A549 (cell line): ENCODE data around the gene ALS2. TPM values are rescaled to one million over a fixed set of nuclear protein-coding genes. Genes with fewer than 3 reads are reported as not detected.

Experiments
- ATAC-seq, 2 experiments: fragments of 200-7000 bp in 1 of 2; fragments of >200 bp in 1 of 2; cut with Nextera tagmentation in 1 of 2; cut with Tn5 transposase in 1 of 2; 3 replicates each; pipeline versions ENCODE4 v1.8.0 to v1.9.1; 2018 to 2020; ENCODE audit warnings: mild to moderate bottlenecking in 1 of 2, moderate library complexity in 1 of 2
- CTCF ChIA-PET: fragments of 300-600 bp; sonication (Branson Sonifier 250); formaldehyde crosslinking; extraction: SDS; loops from one replicate; lab custom pipeline; 2021; ENCODE audit warnings: antibody characterized with exemption, inconsistent platforms; lab: Yijun Ruan, JAX
- POLR2A ChIA-PET: fragments of 350-600 bp; formaldehyde crosslinking; extraction: SDS; loops from one replicate; lab custom pipeline; 2021; ENCODE audit warnings: antibody characterized with exemption, inconsistent platforms; lab: Yijun Ruan, JAX
- DNase-seq, 2 experiments: peaks; one replicate each; pipeline versions ENCODE4 v3.0.0 to v3.0.0-alpha.2; 2011 to 2016; ENCODE audit warnings: low read depth in 1 of 2, low spot score in 1 of 2
- FAIRE-seq: peaks from 2 replicates; lab custom pipeline; 2011; peaks lifted over from hg19 to GRCh38; lab: Jason Lieb, UNC
- H3K27ac ChIP-seq, 2 experiments: fragments of >200 bp; sonication (Bioruptor Twin); formaldehyde crosslinking; 3 replicates each; pipeline ENCODE4 v1.5.1; 2016 to 2017
- H3K4me1 ChIP-seq: fragments of >200 bp; sonication (Bioruptor Twin); formaldehyde crosslinking; 3 replicates; pipeline ENCODE4 v1.6.1; 2016
- H3K4me2 ChIP-seq: fragments of >200 bp; sonication (Bioruptor Twin); formaldehyde crosslinking; 3 replicates; pipeline ENCODE4 v1.6.1; 2016
- H3K4me3 ChIP-seq: fragments of >200 bp; sonication (Bioruptor Twin); formaldehyde crosslinking; 3 replicates; pipeline ENCODE4 v1.5.1; 2016
- H3K9me3 ChIP-seq: fragments of >200 bp; sonication (Bioruptor Twin); formaldehyde crosslinking; 3 replicates; pipeline ENCODE4 v1.6.1; 2016
- EHMT2 ChIP-seq: fragments of 200-600 bp; sonication (generic); IDR thresholded peaks from 2 replicates; pipeline ENCODE4 v1.6.1; 2016; ENCODE audit warnings: antibody characterized with exemption, low read depth, mild to moderate bottlenecking, moderate library complexity
- EP300 ChIP-seq, 2 experiments: fragments of >200 bp; sonication (Bioruptor Twin); formaldehyde crosslinking; IDR thresholded peaks; 2 replicates in 1 of 2; 3 replicates in 1 of 2; pipeline ENCODE4 v1.6.1; 2016 to 2017
- GATA3 ChIP-seq: IDR thresholded peaks from 2 replicates; pipeline ENCODE4 v1.6.1; 2012; ENCODE audit warnings: borderline replicate concordance
- HOXB13 ChIP-seq: fragments of 250-450 bp; sonication (Bioruptor Pico); IDR thresholded peaks from 2 replicates; pipeline ENCODE4 v1.5.0; 2020; ENCODE audit warnings: low read depth, mild to moderate bottlenecking, moderate library complexity
- HOXB5 ChIP-seq: fragments of 250-450 bp; sonication (Bioruptor Pico); IDR thresholded peaks from 2 replicates; pipeline ENCODE4 v1.5.0; 2020; ENCODE audit warnings: mild to moderate bottlenecking, moderate library complexity
- JUNB ChIP-seq: fragments of >200 bp; sonication (Bioruptor Twin); formaldehyde crosslinking; IDR thresholded peaks from 2 replicates; pipeline ENCODE4 v1.6.1; 2016
- KDM1A ChIP-seq: fragments of 200-600 bp; sonication (generic); IDR thresholded peaks from 2 replicates; pipeline ENCODE4 v1.6.1; 2016; ENCODE audit warnings: low read depth, mild to moderate bottlenecking
- MYC ChIP-seq: IDR thresholded peaks from 2 replicates; pipeline ENCODE4 v1.6.1; 2012; ENCODE audit warnings: mild to moderate bottlenecking, inconsistent platforms, low read length, improper control_type of control experiment, borderline replicate concordance
- NFE2L2 ChIP-seq: fragments of 150-350 bp; conservative IDR thresholded peaks from 2 replicates; pipeline ENCODE4 v1.6.1; 2014; ENCODE audit warnings: low read length
- POLR2AphosphoS2 ChIP-seq: conservative IDR thresholded peaks from 2 replicates; pipeline ENCODE4 v1.6.1; 2012; ENCODE audit warnings: low read length, improper control_type of control experiment, inconsistent platforms
- RARB ChIP-seq: fragments of 250-450 bp; sonication (Bioruptor Pico); IDR thresholded peaks from 2 replicates; pipeline ENCODE4 v1.8.0; 2021; ENCODE audit warnings: mild to moderate bottlenecking, moderate library complexity
- RNF2 ChIP-seq: fragments of 200-600 bp; sonication (generic); IDR thresholded peaks from 2 replicates; pipeline ENCODE4 v1.6.1; 2016; ENCODE audit warnings: low read depth, mild to moderate bottlenecking, antibody characterized with exemption, moderate library complexity, borderline replicate concordance
- SMC3 ChIP-seq: fragments of >200 bp; sonication (Bioruptor Twin); formaldehyde crosslinking; IDR thresholded peaks from 3 replicates; pipeline ENCODE4 v1.6.1; 2018; ENCODE audit warnings: inconsistent platforms
- SREBF2 ChIP-seq: fragments of 450-650 bp; IDR thresholded peaks from 2 replicates; pipeline ENCODE4 v1.6.1; 2014; ENCODE audit warnings: mild to moderate bottlenecking, moderate library complexity
- TFCP2L1 ChIP-seq: fragments of 250-450 bp; sonication (Bioruptor Pico); IDR thresholded peaks from 2 replicates; pipeline ENCODE4 v1.5.0; 2021; ENCODE audit warnings: mild to moderate bottlenecking
- ZNF302 ChIP-seq: fragments of 250-450 bp; sonication (Bioruptor Pico); IDR thresholded peaks from 2 replicates; pipeline ENCODE4 v1.9.0; 2021; ENCODE audit warnings: inconsistent platforms, mild to moderate bottlenecking, moderate library complexity
- WGBS: methylation state at CpG from one replicate; pipeline ENCODE4 v1.1.6; 2017; ENCODE audit errors: missing lambda C conversion rate; 5-methylcytosine and 5-hydroxymethylcytosine counted together
- polyA plus RNA-seq, 4 experiments: library from polyadenylated mRNA; depleted of rRNA in 3 of 4; stranded (reverse); fragments of >200 nt; fragmentation: RNase III in 1 of 4; extraction: RNeasy Plus Mini Kit Qiagen cat#74134 plus additional on column Dnase treatment in 1 of 4; gene quantifications; 2 replicates in 3 of 4; 3 replicates in 1 of 4; pipeline ENCODE4 v1.2.3, GENCODE V29; 2011 to 2017
- TF ChIP-seq, protein P1 (sequence below): IDR thresholded peaks from 2 replicates; pipeline ENCODE4 v1.6.1; 2012; ENCODE audit warnings: low read depth, borderline replicate concordance
- TF ChIP-seq, protein P2 (sequence below): fragments of >200 bp; sonication (Bioruptor Twin); formaldehyde crosslinking; IDR thresholded peaks from 3 replicates; pipeline ENCODE4 v1.6.1; 2016
- TF ChIP-seq, protein P3 (sequence below): fragments of 250-450 bp; sonication (Bioruptor Pico); IDR thresholded peaks from 2 replicates; pipeline ENCODE4 v1.5.0; 2020; ENCODE audit warnings: low read depth, mild to moderate bottlenecking, moderate library complexity
- TF ChIP-seq, protein P4 (sequence below): fragments of 200-600 bp; sonication (generic); IDR thresholded peaks from 2 replicates; pipeline ENCODE4 v1.6.1; 2016; ENCODE audit warnings: antibody characterized with exemption, mild to moderate bottlenecking, moderate library complexity
- TF ChIP-seq, protein P5 (sequence below): IDR thresholded peaks from 2 replicates; pipeline ENCODE4 v1.6.1; 2012

The ALS2 gene
- polyA plus RNA-seq, 2 of the 4 experiments (the other 2 are of a cell fraction) = 18.1 to 23.3 TPM

DNA sequence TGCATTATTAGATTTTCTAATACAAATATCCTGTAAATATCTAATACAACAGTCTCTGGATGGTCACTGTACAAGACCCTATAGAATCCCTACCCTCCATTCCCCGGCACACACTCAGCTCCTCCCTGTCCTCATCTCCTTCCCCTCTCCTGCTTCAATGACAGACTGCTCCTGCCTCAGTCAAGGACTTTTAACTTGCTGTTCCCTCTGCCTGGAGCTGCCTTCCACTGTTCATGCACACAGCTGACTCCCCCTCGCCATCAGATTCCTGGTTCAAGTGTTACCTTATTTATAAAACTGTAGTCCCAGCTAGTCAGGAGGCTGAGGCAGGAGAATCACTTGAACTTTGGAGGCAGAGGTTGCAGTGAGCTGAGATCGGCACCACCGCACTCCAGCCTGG is 28.9 kb upstream of the ALS2 start:
- FAIRE-seq (no peak), DNase-seq (no peak)
- H3K9me3 ChIP-seq = no peaks in the 10 kb centered on the region
- CTCF ChIA-PET = no interaction called here
- WGBS = 65% methylated on average over 4 of the region's 4 CpGs
- no peak overlapping the region for H3K4me3 ChIP-seq
- no peaks in the 10 kb centered on the region for H3K4me1 ChIP-seq
- no peak for TF ChIP-seq JUNB
- TF ChIP-seq, protein P1, sequence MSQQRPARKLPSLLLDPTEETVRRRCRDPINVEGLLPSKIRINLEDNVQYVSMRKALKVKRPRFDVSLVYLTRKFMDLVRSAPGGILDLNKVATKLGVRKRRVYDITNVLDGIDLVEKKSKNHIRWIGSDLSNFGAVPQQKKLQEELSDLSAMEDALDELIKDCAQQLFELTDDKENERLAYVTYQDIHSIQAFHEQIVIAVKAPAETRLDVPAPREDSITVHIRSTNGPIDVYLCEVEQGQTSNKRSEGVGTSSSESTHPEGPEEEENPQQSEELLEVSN = no peak
- no peak for TF ChIP-seq RNF2
- no peak for TF ChIP-seq GATA3
- TF ChIP-seq, protein P2, sequence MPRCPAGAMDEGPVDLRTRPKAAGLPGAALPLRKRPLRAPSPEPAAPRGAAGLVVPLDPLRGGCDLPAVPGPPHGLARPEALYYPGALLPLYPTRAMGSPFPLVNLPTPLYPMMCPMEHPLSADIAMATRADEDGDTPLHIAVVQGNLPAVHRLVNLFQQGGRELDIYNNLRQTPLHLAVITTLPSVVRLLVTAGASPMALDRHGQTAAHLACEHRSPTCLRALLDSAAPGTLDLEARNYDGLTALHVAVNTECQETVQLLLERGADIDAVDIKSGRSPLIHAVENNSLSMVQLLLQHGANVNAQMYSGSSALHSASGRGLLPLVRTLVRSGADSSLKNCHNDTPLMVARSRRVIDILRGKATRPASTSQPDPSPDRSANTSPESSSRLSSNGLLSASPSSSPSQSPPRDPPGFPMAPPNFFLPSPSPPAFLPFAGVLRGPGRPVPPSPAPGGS = no peak
- no peak for TF ChIP-seq MYC
- TF ChIP-seq, protein P3, sequence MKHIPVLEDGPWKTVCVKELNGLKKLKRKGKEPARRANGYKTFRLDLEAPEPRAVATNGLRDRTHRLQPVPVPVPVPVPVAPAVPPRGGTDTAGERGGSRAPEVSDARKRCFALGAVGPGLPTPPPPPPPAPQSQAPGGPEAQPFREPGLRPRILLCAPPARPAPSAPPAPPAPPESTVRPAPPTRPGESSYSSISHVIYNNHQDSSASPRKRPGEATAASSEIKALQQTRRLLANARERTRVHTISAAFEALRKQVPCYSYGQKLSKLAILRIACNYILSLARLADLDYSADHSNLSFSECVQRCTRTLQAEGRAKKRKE (CRISPR knock-in tag) = no peak
- TF ChIP-seq EP300 (IDR thresholded peaks at IDR 0.05) = no peak
- TF ChIP-seq, all 56 proteins: peak for 0
- ATAC-seq = no peak
- POLR2A ChIA-PET = no interaction called here
- Histone ChIP-seq H3K4me2 (no peak overlapping the region), H3K27ac (no peak overlapping the region)

GRCh38 chr2:201808027-201808426 is 27.3 kb upstream of the ALS2 start:
- CTCF ChIA-PET = interaction anchor here (0.6 kb wide), 1 partner anchor 210 kb away, joined by 3 read pairs; no protein-coding TSS in a partner anchor
- no peak overlapping the region for H3K27ac ChIP-seq

More at GRCh38 chr2:201808027-201808426, 27.3 kb upstream of the ALS2 start:
- POLR2A ChIA-PET = interaction anchor here (0.9 kb wide), 1 partner anchor 27 kb away, joined by 3 read pairs; the partner anchor contains the start of gene ALS2
- H3K4me3 ChIP-seq = no peak overlapping the region
- ATAC-seq = no peak
- no peaks in the 10 kb centered on the region for H3K9me3 ChIP-seq
- TF ChIP-seq, protein P4, sequence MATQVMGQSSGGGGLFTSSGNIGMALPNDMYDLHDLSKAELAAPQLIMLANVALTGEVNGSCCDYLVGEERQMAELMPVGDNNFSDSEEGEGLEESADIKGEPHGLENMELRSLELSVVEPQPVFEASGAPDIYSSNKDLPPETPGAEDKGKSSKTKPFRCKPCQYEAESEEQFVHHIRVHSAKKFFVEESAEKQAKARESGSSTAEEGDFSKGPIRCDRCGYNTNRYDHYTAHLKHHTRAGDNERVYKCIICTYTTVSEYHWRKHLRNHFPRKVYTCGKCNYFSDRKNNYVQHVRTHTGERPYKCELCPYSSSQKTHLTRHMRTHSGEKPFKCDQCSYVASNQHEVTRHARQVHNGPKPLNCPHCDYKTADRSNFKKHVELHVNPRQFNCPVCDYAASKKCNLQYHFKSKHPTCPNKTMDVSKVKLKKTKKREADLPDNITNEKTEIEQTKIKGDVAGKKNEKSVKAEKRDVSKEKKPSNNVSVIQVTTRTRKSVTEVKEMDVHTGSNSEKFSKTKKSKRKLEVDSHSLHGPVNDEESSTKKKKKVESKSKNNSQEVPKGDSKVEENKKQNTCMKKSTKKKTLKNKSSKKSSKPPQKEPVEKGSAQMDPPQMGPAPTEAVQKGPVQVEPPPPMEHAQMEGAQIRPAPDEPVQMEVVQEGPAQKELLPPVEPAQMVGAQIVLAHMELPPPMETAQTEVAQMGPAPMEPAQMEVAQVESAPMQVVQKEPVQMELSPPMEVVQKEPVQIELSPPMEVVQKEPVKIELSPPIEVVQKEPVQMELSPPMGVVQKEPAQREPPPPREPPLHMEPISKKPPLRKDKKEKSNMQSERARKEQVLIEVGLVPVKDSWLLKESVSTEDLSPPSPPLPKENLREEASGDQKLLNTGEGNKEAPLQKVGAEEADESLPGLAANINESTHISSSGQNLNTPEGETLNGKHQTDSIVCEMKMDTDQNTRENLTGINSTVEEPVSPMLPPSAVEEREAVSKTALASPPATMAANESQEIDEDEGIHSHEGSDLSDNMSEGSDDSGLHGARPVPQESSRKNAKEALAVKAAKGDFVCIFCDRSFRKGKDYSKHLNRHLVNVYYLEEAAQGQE = no peak
- TF ChIP-seq SREBF2 (no peak), POLR2AphosphoS2 (no peak), TFCP2L1 (CRISPR knock-in tag) (no peak), KDM1A (no peak), SMC3 (no peak), GATA3 (no peak), HOXB5 (no peak), ZNF302 (CRISPR knock-in tag) (no peak), HOXB13 (CRISPR knock-in tag) (no peak), RARB (CRISPR knock-in tag) (no peak), EHMT2 (no peak), NFE2L2 (no peak), MYC (no peak)
- TF ChIP-seq, protein P5, sequence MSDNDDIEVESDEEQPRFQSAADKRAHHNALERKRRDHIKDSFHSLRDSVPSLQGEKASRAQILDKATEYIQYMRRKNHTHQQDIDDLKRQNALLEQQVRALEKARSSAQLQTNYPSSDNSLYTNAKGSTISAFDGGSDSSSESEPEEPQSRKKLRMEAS = no peak
- FAIRE-seq = no peak
- 77% methylated on average over 2 of the region's 2 CpGs for WGBS
- DNase-seq = no peak
- H3K4me1 ChIP-seq = no peaks in the 10 kb centered on the region
- no peak overlapping the region for H3K4me2 ChIP-seq
